HCT116 (cell line): ENCODE data around the gene NF2. TPM values are rescaled to one million over a fixed set of nuclear protein-coding genes. Genes with fewer than 3 reads are reported as not detected.

Experiments
- ATAC-seq: fragments of 200-7000 bp; cut with Tn5 transposase; 2 replicates; pipeline ENCODE4 v1.9.1; 2020; ENCODE audit warnings: mild to moderate bottlenecking, moderate library complexity
- BruUV-seq: library from RNA; stranded (reverse); fragments of 400-500 nt; replicated peaks from 2 replicates; lab custom pipeline; 2021; lab: Mats Ljungman, UMichigan
- CTCF ChIA-PET: fragments of 300-600 bp; sonication (Branson Sonifier 250); formaldehyde crosslinking; loops from one replicate; lab custom pipeline; 2021; ENCODE audit warnings: antibody characterized with exemption; lab: Charles Lee
- POLR2A ChIA-PET: fragments of 300-600, 350-600 bp; sonication (Branson Sonifier 250); formaldehyde crosslinking; loops from one replicate; lab custom pipeline; 2021; ENCODE audit warnings: antibody characterized with exemption; lab: Charles Lee
- RAD21 ChIA-PET, 2 experiments: fragments of 300-600 bp; sonication (Branson Sonifier 250); formaldehyde crosslinking; loops; one replicate each; lab custom pipeline; 2023; ENCODE audit warnings: low total read pairs in 2 of 2; ENCODE audit not compliant: uncharacterized antibody in 2 of 2, unreplicated experiment in 2 of 2, low non-redundant PET in 1 of 2; lab: Charles Lee
- DNase-seq: peaks from one replicate; pipeline ENCODE4 v3.0.0-alpha.2; 2010; ENCODE audit warnings: low read depth, low spot score
- H2AFZ ChIP-seq: fragments of 200-600 bp; shearing (Covaris generic), sonication (generic); 2 replicates; pipeline ENCODE4 v1.6.1; 2017; ENCODE audit warnings: low read depth, mixed run types, mixed read lengths, antibody characterized with exemption, low read length; ENCODE audit not compliant: poor library complexity, severe bottlenecking
- H3K27ac ChIP-seq: 2 replicates; pipeline ENCODE4 v1.5.1; 2012; ENCODE audit warnings: low read depth, low read length
- H3K27me3 ChIP-seq: fragments of 200-600 bp; sonication (generic); 2 replicates; pipeline ENCODE4 v1.6.1; 2016; ENCODE audit warnings: mixed run types, low read length, mixed read lengths; ENCODE audit not compliant: insufficient read depth
- H3K36me3 ChIP-seq, 2 experiments: fragments of 200-500 bp in 1 of 2; fragments of 200-600 bp in 1 of 2; sonication (Bioruptor generic) in 1 of 2; sonication (generic) in 1 of 2; 2 replicates each; pipeline versions ENCODE4 v1.5.1 to v1.6.1; 2014 to 2016; ENCODE audit warnings: low read length in 2 of 2, inconsistent platforms in 1 of 2, mixed read lengths in 1 of 2, mixed run types in 1 of 2; ENCODE audit not compliant: insufficient read depth in 2 of 2, control insufficient read depth in 1 of 2
- H3K4me1 ChIP-seq, 2 experiments: fragments of 200-600 bp in 1 of 2; sonication (generic) in 1 of 2; 2 replicates each; pipeline versions ENCODE4 v1.5.1 to v1.6.1; 2012 to 2017; ENCODE audit warnings: low read length in 2 of 2, inconsistent platforms in 1 of 2, mild to moderate bottlenecking in 1 of 2, mixed read lengths in 1 of 2, mixed run types in 1 of 2, moderate library complexity in 1 of 2; ENCODE audit not compliant: insufficient read depth in 2 of 2, control insufficient read depth in 1 of 2
- H3K4me2 ChIP-seq: fragments of 200-600 bp; sonication (generic); 2 replicates; pipeline ENCODE4 v1.6.1; 2017; ENCODE audit warnings: mixed run types, low read length, mixed read lengths
- H3K4me3 ChIP-seq, 2 experiments: fragments of 200-600 bp in 1 of 2; sonication (generic) in 1 of 2; replicated peaks in 1 of 2; 2 replicates each; pipeline ENCODE4 v1.5.1; 2011 to 2016; ENCODE audit warnings: low read length in 2 of 2, control low read depth in 1 of 2, low read depth in 1 of 2, mild to moderate bottlenecking in 1 of 2, mixed read lengths in 1 of 2, mixed run types in 1 of 2
- H3K79me2 ChIP-seq: fragments of 200-600 bp; sonication (generic); 2 replicates; pipeline ENCODE4 v1.6.1; 2017; ENCODE audit warnings: mild to moderate bottlenecking, mixed run types, low read length, moderate library complexity, mixed read lengths; ENCODE audit not compliant: insufficient read depth
- H3K9ac ChIP-seq: fragments of 200-600 bp; sonication (generic); 2 replicates; pipeline ENCODE4 v1.6.1; 2016; ENCODE audit warnings: low read length, mixed read lengths
- H3K9me2 ChIP-seq: fragments of 200-600 bp; sonication (generic), shearing (Covaris generic); 2 replicates; pipeline ENCODE4 v1.6.1; 2017; ENCODE audit warnings: mixed run types, mild to moderate bottlenecking, moderate library complexity; ENCODE audit not compliant: insufficient read depth
- H3K9me3 ChIP-seq, 2 experiments: fragments of 200-500 bp in 1 of 2; fragments of 200-600 bp in 1 of 2; sonication (Bioruptor generic) in 1 of 2; sonication (generic) in 1 of 2; 2 replicates each; pipeline ENCODE4 v1.6.1; 2014 to 2017; ENCODE audit warnings: low read length in 2 of 2, mixed read lengths in 2 of 2, inconsistent platforms in 1 of 2, low read depth in 1 of 2, mild to moderate bottlenecking in 1 of 2, mixed run types in 1 of 2, moderate library complexity in 1 of 2; ENCODE audit not compliant: control insufficient read depth in 1 of 2, insufficient read depth in 1 of 2
- H4K20me1 ChIP-seq: fragments of 200-600 bp; sonication (generic), shearing (Covaris generic); 2 replicates; pipeline ENCODE4 v1.6.1; 2017; ENCODE audit warnings: mixed run types, mild to moderate bottlenecking, moderate library complexity; ENCODE audit not compliant: insufficient read depth
- CBX3 ChIP-seq: IDR thresholded peaks from 2 replicates; pipeline ENCODE4 v1.6.1; 2012; ENCODE audit warnings: low read depth
- POLR2AphosphoS5 ChIP-seq: IDR thresholded peaks from 2 replicates; pipeline ENCODE4 v1.6.1; 2011; ENCODE audit warnings: mild to moderate bottlenecking, low read depth, low read length, moderate library complexity
- SP1 ChIP-seq: IDR thresholded peaks from 2 replicates; pipeline ENCODE4 v1.6.1; 2012; ENCODE audit warnings: low read depth
- SRF ChIP-seq: IDR thresholded peaks from 2 replicates; pipeline ENCODE4 v1.6.1; 2012; ENCODE audit warnings: low read depth
- ZFX ChIP-seq: fragments of 450-650 bp; IDR thresholded peaks from 2 replicates; pipeline ENCODE4 v1.6.1; 2017
- intact Hi-C: fragments of 100-400 bp; cut with micrococcal nuclease; formaldehyde crosslinking; loops from 2 replicates; pipeline ENCODE4 v1.10.0; 2022
- total RNA-seq: library from RNA; stranded (reverse); gene quantifications from one replicate; pipeline ENCODE4 v1.2.1, GENCODE V29; 2021; ENCODE audit not compliant: unreplicated experiment
- TF ChIP-seq, protein P1 (sequence below), 3 experiments: fragments of 200-600 bp in 1 of 3; sonication (generic) in 1 of 3; IDR thresholded peaks in 2 of 3; conservative IDR thresholded peaks in 1 of 3; 2 replicates each; pipeline ENCODE4 v1.5.1; 2012 to 2017; ENCODE audit warnings: low read depth in 2 of 3, low read length in 2 of 3, antibody characterized with exemption in 1 of 3, borderline replicate concordance in 1 of 3, control low read depth in 1 of 3, mild to moderate bottlenecking in 1 of 3, mixed read lengths in 1 of 3, mixed run types in 1 of 3, moderate library complexity in 1 of 3; ENCODE audit not compliant: insufficient read depth in 1 of 3
- TF ChIP-seq, protein P2 (sequence below): IDR thresholded peaks from 2 replicates; pipeline ENCODE4 v1.6.1; 2012; ENCODE audit warnings: low read depth

NF2 gene
- total RNA-seq, 1 experiment from 2014 or later = 70.2 TPM

DNA sequence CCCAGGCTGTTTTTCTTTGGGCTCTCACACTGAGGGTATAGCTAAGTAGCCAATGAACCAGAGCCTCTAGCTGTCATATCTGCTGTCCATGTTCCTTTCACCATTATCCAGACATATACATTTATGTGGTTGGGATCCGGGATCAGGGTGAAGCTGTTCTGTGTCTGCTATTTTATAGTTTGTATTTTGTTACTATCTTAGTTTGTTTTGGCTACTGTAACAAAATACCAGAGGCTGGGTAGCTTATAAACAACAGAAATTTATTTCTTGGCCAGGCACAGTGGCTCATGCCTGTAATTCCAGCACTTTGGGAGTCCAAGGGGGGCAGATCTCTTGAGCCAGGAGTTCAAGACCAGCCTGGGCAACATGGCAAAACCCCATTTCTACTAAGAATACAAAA is 75.9 kb downstream of the NF2 start:
- POLR2A ChIA-PET = no interaction called here
- Histone ChIP-seq H3K36me3 (peaks cover 25 to 55% of the 10 kb centered on the region in 2 experiments), H3K79me2 (no peaks in the 10 kb centered on the region), H3K4me3 (no peak overlapping the region), H3K27me3 (no peaks in the 10 kb centered on the region), H2AFZ (no peak overlapping the region), H3K4me1 (no peaks in the 10 kb centered on the region), H3K9ac (no peak overlapping the region), H4K20me1 (no peaks in the 10 kb centered on the region), H3K9me2 (no peaks in the 10 kb centered on the region), H3K9me3 (no peaks in the 10 kb centered on the region), H3K4me2 (no peak overlapping the region), H3K27ac (no peak overlapping the region)
- DNase-seq = no peak
- CTCF ChIA-PET = interaction anchor here (3.0 kb wide), 1 partner anchor 10 kb away, joined by 9 read pairs; no protein-coding TSS in a partner anchor
- no peak for TF ChIP-seq POLR2AphosphoS5
- no peak for TF ChIP-seq SP1
- no peak for TF ChIP-seq ZFX
- no peak for TF ChIP-seq CBX3
- TF ChIP-seq SRF = no peak
- TF ChIP-seq, protein P1, sequence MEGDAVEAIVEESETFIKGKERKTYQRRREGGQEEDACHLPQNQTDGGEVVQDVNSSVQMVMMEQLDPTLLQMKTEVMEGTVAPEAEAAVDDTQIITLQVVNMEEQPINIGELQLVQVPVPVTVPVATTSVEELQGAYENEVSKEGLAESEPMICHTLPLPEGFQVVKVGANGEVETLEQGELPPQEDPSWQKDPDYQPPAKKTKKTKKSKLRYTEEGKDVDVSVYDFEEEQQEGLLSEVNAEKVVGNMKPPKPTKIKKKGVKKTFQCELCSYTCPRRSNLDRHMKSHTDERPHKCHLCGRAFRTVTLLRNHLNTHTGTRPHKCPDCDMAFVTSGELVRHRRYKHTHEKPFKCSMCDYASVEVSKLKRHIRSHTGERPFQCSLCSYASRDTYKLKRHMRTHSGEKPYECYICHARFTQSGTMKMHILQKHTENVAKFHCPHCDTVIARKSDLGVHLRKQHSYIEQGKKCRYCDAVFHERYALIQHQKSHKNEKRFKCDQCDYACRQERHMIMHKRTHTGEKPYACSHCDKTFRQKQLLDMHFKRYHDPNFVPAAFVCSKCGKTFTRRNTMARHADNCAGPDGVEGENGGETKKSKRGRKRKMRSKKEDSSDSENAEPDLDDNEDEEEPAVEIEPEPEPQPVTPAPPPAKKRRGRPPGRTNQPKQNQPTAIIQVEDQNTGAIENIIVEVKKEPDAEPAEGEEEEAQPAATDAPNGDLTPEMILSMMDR (IDR thresholded peaks at IDR 0.05 in 2 of 3, conservative IDR thresholded peaks at IDR 0.05 in 1 of 3; ENCODE audit: borderline replicate concordance in 1 of 3, insufficient read depth in 1 of 3, low read depth in 2 of 3, low read length in 2 of 3) = no peak
- BruUV-seq = no TSS peak
- ATAC-seq = no peak
- intact Hi-C loops = no loop called here
- RAD21 ChIA-PET = no interaction called here

DNA sequence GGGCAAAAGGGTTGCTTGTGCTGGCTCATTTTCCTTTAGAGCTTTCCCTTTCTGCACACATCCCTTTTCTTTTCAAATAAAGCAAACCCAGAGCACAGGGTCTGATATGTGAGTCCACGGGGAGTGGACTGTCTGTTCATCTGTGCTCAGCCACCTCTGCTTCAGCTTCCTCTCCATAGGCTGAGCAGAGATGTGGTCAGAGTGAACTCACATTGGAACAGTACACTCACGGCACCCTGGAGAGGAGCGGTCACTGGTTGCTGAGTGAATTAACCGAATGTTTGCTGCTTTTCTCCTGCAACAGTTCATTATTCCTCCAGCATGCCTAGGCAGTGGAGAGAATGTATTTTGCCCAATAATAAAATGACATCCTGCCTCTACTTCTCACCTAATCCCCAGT is 80.1 kb downstream of the NF2 start:
- intact Hi-C loops = no loop called here
- H3K9me2 ChIP-seq = no peaks in the 10 kb centered on the region
- H3K4me3 ChIP-seq = no peak overlapping the region
- H4K20me1 ChIP-seq = no peaks in the 10 kb centered on the region
- DNase-seq = no peak
- H2AFZ ChIP-seq = no peak overlapping the region
- H3K4me1 ChIP-seq = no peaks in the 10 kb centered on the region
- ChIA-PET RAD21 (no interaction called here), POLR2A (no interaction called here), CTCF (interaction anchor here (1.6 kb wide), 1 partner anchor 18 kb away, joined by 3 read pairs; no protein-coding TSS in a partner anchor)
- no peak for ATAC-seq
- no peak overlapping the region for H3K27ac ChIP-seq
- no TSS peak for BruUV-seq
- peaks cover 13 to 19% of the 10 kb centered on the region in 2 experiments for H3K36me3 ChIP-seq
- no peak overlapping the region for H3K9ac ChIP-seq
- no peaks in the 10 kb centered on the region for H3K9me3 ChIP-seq
- H3K79me2 ChIP-seq = no peaks in the 10 kb centered on the region
- H3K4me2 ChIP-seq = no peak overlapping the region
- TF ChIP-seq, protein P2, sequence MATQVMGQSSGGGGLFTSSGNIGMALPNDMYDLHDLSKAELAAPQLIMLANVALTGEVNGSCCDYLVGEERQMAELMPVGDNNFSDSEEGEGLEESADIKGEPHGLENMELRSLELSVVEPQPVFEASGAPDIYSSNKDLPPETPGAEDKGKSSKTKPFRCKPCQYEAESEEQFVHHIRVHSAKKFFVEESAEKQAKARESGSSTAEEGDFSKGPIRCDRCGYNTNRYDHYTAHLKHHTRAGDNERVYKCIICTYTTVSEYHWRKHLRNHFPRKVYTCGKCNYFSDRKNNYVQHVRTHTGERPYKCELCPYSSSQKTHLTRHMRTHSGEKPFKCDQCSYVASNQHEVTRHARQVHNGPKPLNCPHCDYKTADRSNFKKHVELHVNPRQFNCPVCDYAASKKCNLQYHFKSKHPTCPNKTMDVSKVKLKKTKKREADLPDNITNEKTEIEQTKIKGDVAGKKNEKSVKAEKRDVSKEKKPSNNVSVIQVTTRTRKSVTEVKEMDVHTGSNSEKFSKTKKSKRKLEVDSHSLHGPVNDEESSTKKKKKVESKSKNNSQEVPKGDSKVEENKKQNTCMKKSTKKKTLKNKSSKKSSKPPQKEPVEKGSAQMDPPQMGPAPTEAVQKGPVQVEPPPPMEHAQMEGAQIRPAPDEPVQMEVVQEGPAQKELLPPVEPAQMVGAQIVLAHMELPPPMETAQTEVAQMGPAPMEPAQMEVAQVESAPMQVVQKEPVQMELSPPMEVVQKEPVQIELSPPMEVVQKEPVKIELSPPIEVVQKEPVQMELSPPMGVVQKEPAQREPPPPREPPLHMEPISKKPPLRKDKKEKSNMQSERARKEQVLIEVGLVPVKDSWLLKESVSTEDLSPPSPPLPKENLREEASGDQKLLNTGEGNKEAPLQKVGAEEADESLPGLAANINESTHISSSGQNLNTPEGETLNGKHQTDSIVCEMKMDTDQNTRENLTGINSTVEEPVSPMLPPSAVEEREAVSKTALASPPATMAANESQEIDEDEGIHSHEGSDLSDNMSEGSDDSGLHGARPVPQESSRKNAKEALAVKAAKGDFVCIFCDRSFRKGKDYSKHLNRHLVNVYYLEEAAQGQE = no peak
- no peaks in the 10 kb centered on the region for H3K27me3 ChIP-seq
